GM18511 (cell line): ENCODE data around the gene GFRA4.

Source experiments
- ATAC-seq: cut with Tn5 transposase; IDR thresholded peaks from one replicate; pipeline ENCODE4 v1.9.1; 2021; ENCODE audit warnings: mild to moderate bottlenecking, moderate library complexity; ENCODE audit not compliant: unreplicated experiment

The GFRA4 gene

GRCh38 chr20:3663031-3663701 lies at the start of gene GFRA4:
Gene GFRA4 (minus strand): TSS chr20:3663399. CDS start chr20:3663399, 0 bp downstream.
- no peak for ATAC-seq

- no peak for ATAC-seq
Measured at GRCh38 chr20:3712279-3712873, 49.2 kb upstream of the GFRA4 start, which contains the start of gene SIGLEC1. Gene SIGLEC1 (minus strand): TSS chr20:3712600. CDS start chr20:3707128, 5,472 bp downstream.

GRCh38 chr20:3711484-3711941 lies 48.3 kb upstream of the GFRA4 start:
- no peak for ATAC-seq

- no peak for ATAC-seq
Measured at GRCh38 chr20:3710703-3711483, 47.7 kb upstream of the GFRA4 start.

- no peak for ATAC-seq
Measured at GRCh38 chr20:3710011-3710466, 46.8 kb upstream of the GFRA4 start.

- no peak for ATAC-seq
Measured at GRCh38 chr20:3707508-3707899, 44.3 kb upstream of the GFRA4 start.

GRCh38 chr20:3706774-3707507 lies 43.7 kb upstream of the GFRA4 start:
- no peak for ATAC-seq

- ATAC-seq, result no peak
Measured at GRCh38 chr20:3705970-3706739, 43.0 kb upstream of the GFRA4 start.

GRCh38 chr20:3705491-3705969 lies 42.3 kb upstream of the GFRA4 start:
- no peak for ATAC-seq

GRCh38 chr20:3704087-3704486 lies 40.9 kb upstream of the GFRA4 start:
- ATAC-seq, result no peak

GRCh38 chr20:3702611-3703391 lies 39.6 kb upstream of the GFRA4 start:
- no peak for ATAC-seq

- ATAC-seq, result no peak
Measured at GRCh38 chr20:3701061-3701998, 38.1 kb upstream of the GFRA4 start.

- ATAC-seq, result no peak
Measured at GRCh38 chr20:3699037-3699436, 35.8 kb upstream of the GFRA4 start.

GRCh38 chr20:3698591-3699001 lies 35.4 kb upstream of the GFRA4 start:
- no peak for ATAC-seq

GRCh38 chr20:3697588-3698305 lies 34.5 kb upstream of the GFRA4 start:
- ATAC-seq, result no peak

GRCh38 chr20:3696745-3697587 lies 33.8 kb upstream of the GFRA4 start:
- ATAC-seq, result no peak

- no peak for ATAC-seq
Measured at GRCh38 chr20:3696200-3696599, 33.0 kb upstream of the GFRA4 start.
